Memory B cell (primary cell): ENCODE data around the gene KDM4B.

Experiments used
- ATAC-seq: fragments of 150-1000 bp; cut with Tn5 transposase; 2 replicates; pipeline ENCODE4 v1.10.0; 2021; ENCODE audit warnings: low read depth, mild to moderate bottlenecking, moderate library complexity
- DNase-seq, 2 donors: peaks; one replicate each; pipeline ENCODE4 v3.0.0; 2022; ENCODE audit warnings: low spot score in 2 of 2
- H3K27ac Mint-ChIP-seq: one replicate; pipeline ENCODE4 v1.8.0; 2022; ENCODE audit warnings: mild to moderate bottlenecking, moderate library complexity, mixed read lengths
- H3K27me3 Mint-ChIP-seq: one replicate; pipeline ENCODE4 v1.8.0; 2022; ENCODE audit warnings: mixed read lengths
- H3K36me3 Mint-ChIP-seq: one replicate; pipeline ENCODE4 v1.8.0; 2022; ENCODE audit warnings: mild to moderate bottlenecking, mixed read lengths
- H3K4me1 Mint-ChIP-seq: one replicate; pipeline ENCODE4 v1.8.0; 2022; ENCODE audit warnings: mixed read lengths
- H3K4me3 Mint-ChIP-seq: one replicate; pipeline ENCODE4 v1.8.0; 2022; ENCODE audit warnings: mild to moderate bottlenecking, moderate library complexity, mixed read lengths
- H3K9me3 Mint-ChIP-seq: one replicate; pipeline ENCODE4 v1.8.0; 2022; ENCODE audit warnings: mixed read lengths

Gene KDM4B

GRCh38 chr19:5002143-5002542 is 33.2 kb downstream of the KDM4B start:
- Mint-ChIP-seq H3K27ac (no peak overlapping the region), H3K9me3 (no peaks in the 10 kb centered on the region), H3K4me3 (no peak overlapping the region), H3K27me3 (no peaks in the 10 kb centered on the region), H3K36me3 (peaks cover 15% of the 10 kb centered on the region), H3K4me1 (peaks cover 34% of the 10 kb centered on the region)
- DNase-seq, result no peak
- no peak for ATAC-seq

- no peak overlapping the region for H3K27ac Mint-ChIP-seq
These were observed 34.9 kb downstream of the KDM4B start for GRCh38 chr19:5003781-5004180.

GRCh38 chr19:5005096-5005495 is 36.2 kb downstream of the KDM4B start:
- ATAC-seq, result no peak
- H3K36me3 Mint-ChIP-seq, result peaks cover 18% of the 10 kb centered on the region
- H3K27me3 Mint-ChIP-seq, result no peaks in the 10 kb centered on the region
- H3K9me3 Mint-ChIP-seq, result peaks cover 1% of the 10 kb centered on the region
- H3K4me3 Mint-ChIP-seq, result no peak overlapping the region
- DNase-seq, result no peak
- no peak overlapping the region for H3K27ac Mint-ChIP-seq
- peaks cover 27% of the 10 kb centered on the region for H3K4me1 Mint-ChIP-seq

More at GRCh38 chr19:5003781-5004180, 34.9 kb downstream of the KDM4B start:
- no peaks in the 10 kb centered on the region for H3K27me3 Mint-ChIP-seq
- H3K4me1 Mint-ChIP-seq, result peaks cover 33% of the 10 kb centered on the region
- peaks cover 1% of the 10 kb centered on the region for H3K9me3 Mint-ChIP-seq
- ATAC-seq (no peak), DNase-seq (no peak)
- H3K4me3 Mint-ChIP-seq, result no peak overlapping the region
- peaks cover 20% of the 10 kb centered on the region for H3K36me3 Mint-ChIP-seq

- Mint-ChIP-seq H3K36me3 (peaks cover 17% of the 10 kb centered on the region), H3K27ac (no peak overlapping the region), H3K9me3 (peaks cover 1% of the 10 kb centered on the region), H3K27me3 (no peaks in the 10 kb centered on the region), H3K4me1 (peaks cover 21% of the 10 kb centered on the region), H3K4me3 (no peak overlapping the region)
- no peak for DNase-seq
- no peak for ATAC-seq
These were observed 37.3 kb downstream of the KDM4B start for GRCh38 chr19:5006201-5006600.

- H3K4me1 Mint-ChIP-seq, result peaks cover 16% of the 10 kb centered on the region
- ATAC-seq (no peak), DNase-seq (no peak)
- no peak overlapping the region for H3K4me3 Mint-ChIP-seq
- H3K27ac Mint-ChIP-seq, result no peak overlapping the region
- H3K27me3 Mint-ChIP-seq, result no peaks in the 10 kb centered on the region
- H3K9me3 Mint-ChIP-seq, result peaks cover 1% of the 10 kb centered on the region
- H3K36me3 Mint-ChIP-seq, result peaks cover 17% of the 10 kb centered on the region
These were observed 37.9 kb downstream of the KDM4B start for GRCh38 chr19:5006821-5007220.

- ATAC-seq (no peak), DNase-seq (no peak)
- Mint-ChIP-seq H3K27ac (no peak overlapping the region), H3K36me3 (peaks cover 9% of the 10 kb centered on the region), H3K9me3 (peaks cover 1% of the 10 kb centered on the region), H3K4me1 (peaks cover 3% of the 10 kb centered on the region), H3K27me3 (no peaks in the 10 kb centered on the region), H3K4me3 (no peak overlapping the region)
These were observed 42.7 kb downstream of the KDM4B start for GRCh38 chr19:5011476-5012238.

- Mint-ChIP-seq H3K4me3 (no peak overlapping the region), H3K27me3 (no peaks in the 10 kb centered on the region), H3K36me3 (peaks cover 6% of the 10 kb centered on the region), H3K4me1 (no peaks in the 10 kb centered on the region), H3K9me3 (no peaks in the 10 kb centered on the region), H3K27ac (no peak overlapping the region)
- ATAC-seq, result no peak
- no peak for DNase-seq
These were observed 44.0 kb downstream of the KDM4B start for GRCh38 chr19:5012688-5013457.

- ATAC-seq, result no peak
- Mint-ChIP-seq H3K36me3 (peaks cover 6% of the 10 kb centered on the region), H3K4me1 (no peaks in the 10 kb centered on the region), H3K9me3 (no peaks in the 10 kb centered on the region), H3K27me3 (no peaks in the 10 kb centered on the region), H3K27ac (no peak overlapping the region), H3K4me3 (no peak overlapping the region)
- DNase-seq, result no peak
These were observed 44.8 kb downstream of the KDM4B start for GRCh38 chr19:5013761-5014160.

- ATAC-seq (no peak), DNase-seq (no peak)
- Mint-ChIP-seq H3K9me3 (no peaks in the 10 kb centered on the region), H3K4me3 (no peak overlapping the region), H3K27me3 (no peaks in the 10 kb centered on the region), H3K4me1 (no peaks in the 10 kb centered on the region), H3K27ac (no peak overlapping the region), H3K36me3 (peaks cover 6% of the 10 kb centered on the region)
These were observed 46.0 kb downstream of the KDM4B start for GRCh38 chr19:5014941-5015340.

GRCh38 chr19:5016268-5016667 is 47.4 kb downstream of the KDM4B start:
- ATAC-seq (no peak), DNase-seq (no peak)
- Mint-ChIP-seq H3K4me1 (no peaks in the 10 kb centered on the region), H3K27me3 (no peaks in the 10 kb centered on the region), H3K9me3 (no peaks in the 10 kb centered on the region), H3K27ac (no peak overlapping the region), H3K4me3 (no peak overlapping the region), H3K36me3 (peaks cover 5% of the 10 kb centered on the region)

- Mint-ChIP-seq H3K9me3 (no peaks in the 10 kb centered on the region), H3K27me3 (no peaks in the 10 kb centered on the region), H3K4me3 (no peak overlapping the region), H3K27ac (no peak overlapping the region), H3K36me3 (peaks cover 5% of the 10 kb centered on the region), H3K4me1 (no peaks in the 10 kb centered on the region)
- ATAC-seq (no peak), DNase-seq (no peak)
These were observed 47.9 kb downstream of the KDM4B start for GRCh38 chr19:5016781-5017180.

GRCh38 chr19:5017235-5017634 is 48.3 kb downstream of the KDM4B start:
- Mint-ChIP-seq H3K36me3 (peaks cover 5% of the 10 kb centered on the region), H3K9me3 (no peaks in the 10 kb centered on the region), H3K27me3 (no peaks in the 10 kb centered on the region), H3K4me3 (no peak overlapping the region), H3K27ac (no peak overlapping the region), H3K4me1 (no peaks in the 10 kb centered on the region)
- ATAC-seq, result no peak
- no peak for DNase-seq

GRCh38 chr19:5018224-5019015 is 49.5 kb downstream of the KDM4B start:
- peaks cover 3% of the 10 kb centered on the region for H3K4me1 Mint-ChIP-seq
- no peaks in the 10 kb centered on the region for H3K27me3 Mint-ChIP-seq
- no peak overlapping the region for H3K4me3 Mint-ChIP-seq
- no peak overlapping the region for H3K27ac Mint-ChIP-seq
- ATAC-seq (no peak), DNase-seq (no peak)
- no peaks in the 10 kb centered on the region for H3K9me3 Mint-ChIP-seq
- peaks cover 5% of the 10 kb centered on the region for H3K36me3 Mint-ChIP-seq

GRCh38 chr19:5020368-5020767 is 51.5 kb downstream of the KDM4B start:
- ATAC-seq, result no peak
- no peak for DNase-seq
- Mint-ChIP-seq H3K27ac (no peak overlapping the region), H3K4me1 (peaks cover 3% of the 10 kb centered on the region), H3K36me3 (peaks cover 5% of the 10 kb centered on the region), H3K27me3 (no peaks in the 10 kb centered on the region), H3K9me3 (no peaks in the 10 kb centered on the region), H3K4me3 (no peak overlapping the region)
